Right lobe of liver (tissue), 6 donors: ENCODE data around the gene NRL. TPM values are rescaled to one million over a fixed set of nuclear protein-coding genes. Genes with fewer than 3 reads are reported as not detected.

Experiments
- ATAC-seq, 4 donors: fragments of 200-7000 bp; cut with Tn5 transposase; one replicate each; pipeline ENCODE4 v1.9.1; 2020; ENCODE audit warnings: mild to moderate bottlenecking in 4 of 4, moderate library complexity in 4 of 4
- DNase-seq, 3 donors: peaks; one replicate each; pipeline ENCODE4 v3.0.0-alpha.2; 2020
- H3K27ac ChIP-seq, 3 donors: fragments of 200-600 bp; one replicate each; pipeline ENCODE4 v1.8.0; 2022
- H3K27me3 ChIP-seq, 2 donors: fragments of 200-600 bp; one replicate each; pipeline ENCODE4 v1.8.0; 2022
- H3K36me3 ChIP-seq, 4 donors: fragments of 200-600 bp; sonication (generic) in 1 of 4; one replicate each; pipeline versions ENCODE4 v1.5.1 to v1.8.0; 2017 to 2022; ENCODE audit warnings: control low read depth in 1 of 4
- H3K4me1 ChIP-seq, 4 donors: fragments of 200-600 bp; sonication (generic) in 1 of 4; one replicate each; pipeline versions ENCODE4 v1.5.1 to v1.8.0; 2017 to 2022; ENCODE audit warnings: control low read depth in 1 of 4
- H3K4me3 ChIP-seq, 3 donors: fragments of 200-600 bp; one replicate each; pipeline ENCODE4 v1.8.0; 2022
- H3K9me3 ChIP-seq, 4 donors: fragments of 200-600 bp; sonication (generic) in 1 of 4; one replicate each; pipeline versions ENCODE4 v1.5.1 to v1.8.0; 2017 to 2022; ENCODE audit warnings: control low read depth in 1 of 4
- CTCF ChIP-seq, 4 donors: fragments of 200-600 bp in 3 of 4; fragments of 450-650 bp in 1 of 4; IDR thresholded peaks; one replicate each; pipeline versions ENCODE4 v1.5.1 to v1.8.0; 2016 to 2022; ENCODE audit warnings: antibody characterized with exemption in 4 of 4, mild to moderate bottlenecking in 2 of 4
- POLR2A ChIP-seq: fragments of 450-650 bp; IDR thresholded peaks from one replicate; pipeline ENCODE4 v1.6.1; 2017; ENCODE audit warnings: antibody characterized with exemption, mild to moderate bottlenecking
- WGBS: methylation state at CpG from one replicate; pipeline ENCODE4 v1.1.6; 2018; ENCODE audit warnings: low coverage, low lambda C conversion rate; ENCODE audit not compliant: insufficient coverage; ENCODE audit errors: missing lambda C conversion rate; 5-methylcytosine and 5-hydroxymethylcytosine counted together
- intact Hi-C, 2 donors: fragments of 100-400 bp; cut with DNase I; formaldehyde crosslinking; loops; one replicate each; pipeline versions ENCODE4 v1.11.2 to v1.14.1; 2022
- total RNA-seq, 6 experiments: library from RNA; depleted of rRNA in 2 of 6; stranded (reverse); fragments of >200 nt in 2 of 6; fragmentation: NEBNext Ultra II Directional in 3 of 6; extraction: Animal tissue kit (Norgen Biotek cat#: 25700) in 3 of 6; gene quantifications; one replicate each; pipeline versions ENCODE4 v1.1.0 to v1.2.4, GENCODE V29; 2016 to 2023
- donor health status: DM: no; HTN: yes; CAD: no.
- donor health status: DM: no; HTN: no; CAD: no.
- donor health status: DM: no; HTN: no; CAD: no.
- donor health status: DM: no; HTN: yes; CAD: no.
- donor health status: DM: no; HTN: yes; CAD: no.

Gene NRL
- total RNA-seq, 6 experiments from 2014 or later = 1.4 to 2.9 (median 2.1) TPM

- peak overlapping the region; percentile 87 to 98 (median 94) for H3K27ac ChIP-seq
- H3K9me3 ChIP-seq = no peaks in the 10 kb centered on the region
- 19% methylated on average over 11 of the region's 13 CpGs for WGBS
- TF ChIP-seq CTCF (IDR thresholded peaks at IDR 0.05) (no peak), POLR2A (no peak)
- H3K4me3 ChIP-seq = peak overlapping the region; percentile 95 to 99 (median 98)
- H3K4me1 ChIP-seq = peaks cover 0 to 44% (median 9%) of the 10 kb centered on the region in 4 donors
- ATAC-seq (no peak), DNase-seq (no peak)
- H3K27me3 ChIP-seq = no peaks in the 10 kb centered on the region
- H3K36me3 ChIP-seq = peaks cover 0 to 21% (median 4%) of the 10 kb centered on the region in 4 donors
- intact Hi-C loops = no loop called here
These were observed 22.2 kb upstream of the NRL start for GRCh38 chr14:24136684-24137528.

- Histone ChIP-seq H3K4me1 (peaks cover 0 to 52% (median 13%) of the 10 kb centered on the region in 4 donors), H3K9me3 (no peaks in the 10 kb centered on the region), H3K27ac (peak within 1 kb of the TSS; percentile 87 to 98 (median 94)), H3K27me3 (no peaks in the 10 kb centered on the region), H3K4me3 (peak within 1 kb of the TSS; percentile 95 to 99 (median 98)), H3K36me3 (peaks cover 0 to 21% (median 4%) of the 10 kb centered on the region in 4 donors)
- TF ChIP-seq CTCF (IDR thresholded peaks at IDR 0.05) (peak in 1 of 4 donors; percentile 12), POLR2A (peak; percentile 34)
- DNase-seq (peak; percentile 97 to 98 (median 98)), ATAC-seq (peak; percentile 90 to 97 (median 94))
- intact Hi-C loops = no loop called here
- 0% methylated on average over 11 of the region's 75 CpGs for WGBS
These were observed 21.3 kb upstream of the NRL start, which contains the start of gene PSME1 for GRCh38 chr14:24135834-24136683. Gene PSME1, plus strand, starts transcription at chr14:24136194. Its CDS starts 69 bp downstream, at chr14:24136263.

- TF ChIP-seq CTCF (IDR thresholded peaks at IDR 0.05) (no peak), POLR2A (no peak)
- ATAC-seq (no peak), DNase-seq (no peak)
- H3K27me3 ChIP-seq = no peaks in the 10 kb centered on the region
- peak overlapping the region; percentile 95 to 99 (median 98) for H3K4me3 ChIP-seq
- H3K27ac ChIP-seq = peak overlapping the region in 2 of 3 donors; percentile 62 to 94
- 2% methylated on average over 5 of the region's 9 CpGs for WGBS
- no peaks in the 10 kb centered on the region for H3K9me3 ChIP-seq
- peaks cover 0 to 21% (median 4%) of the 10 kb centered on the region in 4 donors for H3K36me3 ChIP-seq
- H3K4me1 ChIP-seq = peaks cover 0 to 57% (median 17%) of the 10 kb centered on the region in 4 donors
- intact Hi-C loops = no loop called here
These were observed 20.8 kb upstream of the NRL start for GRCh38 chr14:24135584-24135833.

GRCh38 chr14:24133735-24134134 is 19.0 kb upstream of the NRL start:
- intact Hi-C loops = no loop called here
- H3K36me3 ChIP-seq = peaks cover 0 to 10% (median 2%) of the 10 kb centered on the region in 4 donors
- H3K9me3 ChIP-seq = no peaks in the 10 kb centered on the region
- no peak for DNase-seq
- no peaks in the 10 kb centered on the region for H3K27me3 ChIP-seq
- ATAC-seq = no peak
- 92% methylated on average over 1 of the region's 1 CpG for WGBS
- no peak overlapping the region for H3K4me3 ChIP-seq
- no peak overlapping the region for H3K27ac ChIP-seq
- H3K4me1 ChIP-seq = peaks cover 0 to 49% (median 15%) of the 10 kb centered on the region in 4 donors
- TF ChIP-seq CTCF (IDR thresholded peaks at IDR 0.05) = no peak
- no peak for TF ChIP-seq POLR2A
